ENCODE measurements around the gene LUM. TPM values are rescaled to one million over a fixed set of nuclear protein-coding genes. Genes with fewer than 3 reads are reported as not detected.

The LUM gene
- total RNA-seq, 1 donor from 2014 or later, result 76.4 TPM

DNA sequence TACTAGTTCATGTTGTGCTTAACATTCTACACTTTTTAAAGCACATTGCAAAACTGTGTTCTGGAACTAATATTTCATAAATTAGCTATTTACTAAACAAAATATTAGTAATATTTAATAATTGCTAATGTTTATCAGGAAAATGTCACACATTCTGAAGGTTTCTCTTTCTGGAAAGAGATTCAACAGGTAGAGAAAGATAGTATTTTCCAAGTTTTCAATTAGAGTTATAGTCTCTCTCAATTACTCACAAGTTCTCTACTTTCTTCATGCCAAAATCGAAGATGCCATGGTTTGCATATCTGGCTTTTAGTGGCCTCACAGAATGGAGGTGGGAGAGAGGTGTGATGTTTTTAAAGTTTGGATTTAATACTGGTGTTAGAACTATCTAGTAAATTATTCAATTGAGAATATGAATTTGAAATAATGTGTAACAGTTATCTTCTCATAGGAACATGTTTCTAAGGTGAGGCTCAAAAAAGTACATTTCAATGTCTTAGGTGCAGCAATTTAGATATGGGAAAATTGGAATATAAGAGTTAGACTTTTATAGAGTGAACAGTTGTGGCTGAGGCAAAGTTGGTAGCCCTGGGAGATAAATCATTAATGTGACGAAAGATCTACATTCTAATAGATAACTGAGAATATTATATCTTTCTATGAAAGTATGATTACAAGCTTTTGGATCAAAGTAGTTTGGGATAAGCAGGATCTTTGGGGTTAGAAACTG is 1.5 kb downstream of the LUM start:
- Histone ChIP-seq H3K4me1 (ENCODE audit: insufficient read depth, low read length) (peaks cover 12% of the 10 kb centered on the region), H3K27ac (ENCODE audit: low read depth, low read length) (no peak overlapping the region), H3K9ac (ENCODE audit: low read length) (no peak overlapping the region), H3K4me2 (ENCODE audit: low read length) (peak overlapping the region; percentile 49), H3K27me3 (ENCODE audit: insufficient read depth, low read length) (no peaks in the 10 kb centered on the region), H3K79me2 (ENCODE audit: insufficient read depth, low read length) (no peaks in the 10 kb centered on the region), H2AFZ (ENCODE audit: low read depth, low read length) (no peak overlapping the region), H3K4me3 (ENCODE audit: insufficient read depth, low read depth, low read length) (no peak overlapping the region), H3K9me3 (ENCODE audit: insufficient read depth, low read depth, low read length) (no peaks in the 10 kb centered on the region), H3K36me3 (ENCODE audit: insufficient read depth, low read length) (no peaks in the 10 kb centered on the region), H4K20me1 (ENCODE audit: insufficient read depth, low read length) (no peaks in the 10 kb centered on the region)
- no peak for DNase-seq (ENCODE audit: low read depth)
- FAIRE-seq, result no peak
- Mint-ChIP-seq H3K27ac (ENCODE audit: unreplicated experiment) (peak overlapping the region; percentile 5), H3K36me3 (ENCODE audit: low read depth, unreplicated experiment) (peaks cover 12% of the 10 kb centered on the region), H3K27me3 (ENCODE audit: low read depth, unreplicated experiment) (no peaks in the 10 kb centered on the region), H3K4me3 (ENCODE audit: unreplicated experiment) (peak overlapping the region; percentile 89), H3K9me3 (ENCODE audit: unreplicated experiment) (peaks cover 7% of the 10 kb centered on the region), H3K4me1 (ENCODE audit: low read depth, unreplicated experiment) (peaks cover 9% of the 10 kb centered on the region)
- no peak for TF ChIP-seq EZH2 (IDR thresholded peaks at IDR 0.05; ENCODE audit: insufficient read depth, low read length)
- TF ChIP-seq, protein P1, sequence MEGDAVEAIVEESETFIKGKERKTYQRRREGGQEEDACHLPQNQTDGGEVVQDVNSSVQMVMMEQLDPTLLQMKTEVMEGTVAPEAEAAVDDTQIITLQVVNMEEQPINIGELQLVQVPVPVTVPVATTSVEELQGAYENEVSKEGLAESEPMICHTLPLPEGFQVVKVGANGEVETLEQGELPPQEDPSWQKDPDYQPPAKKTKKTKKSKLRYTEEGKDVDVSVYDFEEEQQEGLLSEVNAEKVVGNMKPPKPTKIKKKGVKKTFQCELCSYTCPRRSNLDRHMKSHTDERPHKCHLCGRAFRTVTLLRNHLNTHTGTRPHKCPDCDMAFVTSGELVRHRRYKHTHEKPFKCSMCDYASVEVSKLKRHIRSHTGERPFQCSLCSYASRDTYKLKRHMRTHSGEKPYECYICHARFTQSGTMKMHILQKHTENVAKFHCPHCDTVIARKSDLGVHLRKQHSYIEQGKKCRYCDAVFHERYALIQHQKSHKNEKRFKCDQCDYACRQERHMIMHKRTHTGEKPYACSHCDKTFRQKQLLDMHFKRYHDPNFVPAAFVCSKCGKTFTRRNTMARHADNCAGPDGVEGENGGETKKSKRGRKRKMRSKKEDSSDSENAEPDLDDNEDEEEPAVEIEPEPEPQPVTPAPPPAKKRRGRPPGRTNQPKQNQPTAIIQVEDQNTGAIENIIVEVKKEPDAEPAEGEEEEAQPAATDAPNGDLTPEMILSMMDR (IDR thresholded peaks at IDR 0.05; ENCODE audit: insufficient read depth, low read depth, low read length), result no peak

DNA sequence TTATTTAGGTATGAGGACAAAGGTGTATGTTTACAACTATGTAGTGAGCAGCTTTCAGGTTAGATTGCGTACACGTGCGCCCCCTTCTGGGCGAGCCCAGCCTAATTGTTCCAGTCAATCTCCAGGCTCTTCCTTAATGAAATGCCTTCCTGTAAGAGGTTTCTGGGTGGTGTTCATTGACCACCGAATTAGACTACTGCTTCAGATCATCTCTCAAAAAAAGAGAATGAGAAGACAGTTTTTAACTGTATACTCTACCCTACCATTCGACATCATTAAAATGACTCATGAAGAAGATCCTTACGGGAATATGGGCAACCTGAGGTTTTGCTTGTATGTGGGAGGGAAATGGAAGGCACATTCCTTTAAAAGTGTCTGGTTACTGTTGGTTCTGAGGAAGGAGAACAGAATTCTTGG is 2.1 kb downstream of the LUM start:
- no peaks in the 10 kb centered on the region for H3K27me3 Mint-ChIP-seq (ENCODE audit: low read depth, unreplicated experiment)
- H3K36me3 Mint-ChIP-seq (ENCODE audit: low read depth, unreplicated experiment), result peaks cover 12% of the 10 kb centered on the region
- TF ChIP-seq, protein P1 (IDR thresholded peaks at IDR 0.05; ENCODE audit: insufficient read depth, low read depth, low read length), result peak; percentile 57
- TF ChIP-seq EZH2 (IDR thresholded peaks at IDR 0.05; ENCODE audit: insufficient read depth, low read length), result no peak
- Histone ChIP-seq H3K27ac (ENCODE audit: low read depth, low read length) (no peak overlapping the region), H3K9me3 (ENCODE audit: insufficient read depth, low read depth, low read length) (no peaks in the 10 kb centered on the region), H3K9ac (ENCODE audit: low read length) (no peak overlapping the region), H4K20me1 (ENCODE audit: insufficient read depth, low read length) (no peaks in the 10 kb centered on the region), H3K4me3 (ENCODE audit: insufficient read depth, low read depth, low read length) (no peak overlapping the region), H3K79me2 (ENCODE audit: insufficient read depth, low read length) (no peaks in the 10 kb centered on the region), H3K36me3 (ENCODE audit: insufficient read depth, low read length) (no peaks in the 10 kb centered on the region), H3K4me2 (ENCODE audit: low read length) (peak overlapping the region; percentile 49), H3K27me3 (ENCODE audit: insufficient read depth, low read length) (no peaks in the 10 kb centered on the region), H3K4me1 (ENCODE audit: insufficient read depth, low read length) (peaks cover 12% of the 10 kb centered on the region), H2AFZ (ENCODE audit: low read depth, low read length) (no peak overlapping the region)
- peaks cover 7% of the 10 kb centered on the region for H3K9me3 Mint-ChIP-seq (ENCODE audit: unreplicated experiment)
- DNase-seq (ENCODE audit: low read depth) (peak; percentile 80), FAIRE-seq (peak; percentile 58)
- peak overlapping the region; percentile 77 for H3K27ac Mint-ChIP-seq (ENCODE audit: unreplicated experiment)
- H3K4me3 Mint-ChIP-seq (ENCODE audit: unreplicated experiment), result peak overlapping the region; percentile 71
- H3K4me1 Mint-ChIP-seq (ENCODE audit: low read depth, unreplicated experiment), result peaks cover 9% of the 10 kb centered on the region

DNA sequence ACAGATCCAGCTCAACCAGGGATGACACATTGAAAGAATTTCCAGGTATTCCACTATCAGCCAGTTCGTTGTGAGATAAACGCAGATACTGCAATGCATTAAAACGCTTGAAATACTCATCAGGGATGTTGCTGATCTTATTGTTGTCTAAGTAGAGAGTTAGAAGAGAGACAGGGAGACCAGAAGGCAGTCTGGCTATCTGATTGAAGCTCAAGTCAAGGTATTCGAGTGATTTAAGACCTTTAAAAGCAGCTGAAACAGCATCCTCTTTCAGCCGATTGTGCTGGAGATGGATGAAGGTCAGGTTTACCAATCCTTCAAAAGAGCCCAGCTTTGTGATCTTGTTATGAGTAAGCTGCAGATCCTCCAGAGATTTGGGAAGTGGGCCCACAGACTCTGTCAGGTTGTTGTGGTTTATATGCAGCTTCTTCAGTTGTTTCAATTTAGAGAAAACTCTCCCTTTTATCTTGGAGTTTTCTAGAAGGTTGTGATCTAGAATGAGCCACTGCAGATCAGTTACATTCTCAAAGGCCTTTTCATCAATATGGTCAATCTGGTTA is 3.0 kb downstream of the LUM start:
- H2AFZ ChIP-seq (ENCODE audit: low read depth, low read length), result no peak overlapping the region
- no peak for FAIRE-seq

More for the DNA sequence above, 3.0 kb downstream of the LUM start:
- DNase-seq (ENCODE audit: low read depth), result no peak
- Histone ChIP-seq H3K9ac (ENCODE audit: low read length) (no peak overlapping the region), H3K27me3 (ENCODE audit: insufficient read depth, low read length) (no peaks in the 10 kb centered on the region), H3K4me1 (ENCODE audit: insufficient read depth, low read length) (peaks cover 12% of the 10 kb centered on the region), H3K79me2 (ENCODE audit: insufficient read depth, low read length) (no peaks in the 10 kb centered on the region), H4K20me1 (ENCODE audit: insufficient read depth, low read length) (no peaks in the 10 kb centered on the region), H3K36me3 (ENCODE audit: insufficient read depth, low read length) (no peaks in the 10 kb centered on the region), H3K4me2 (ENCODE audit: low read length) (no peak overlapping the region), H3K9me3 (ENCODE audit: insufficient read depth, low read depth, low read length) (no peaks in the 10 kb centered on the region), H3K27ac (ENCODE audit: low read depth, low read length) (no peak overlapping the region), H3K4me3 (ENCODE audit: insufficient read depth, low read depth, low read length) (no peak overlapping the region)
- TF ChIP-seq, protein P1 (IDR thresholded peaks at IDR 0.05; ENCODE audit: insufficient read depth, low read depth, low read length), result no peak
- TF ChIP-seq EZH2 (IDR thresholded peaks at IDR 0.05; ENCODE audit: insufficient read depth, low read length), result no peak
- Mint-ChIP-seq H3K27me3 (ENCODE audit: low read depth, unreplicated experiment) (no peaks in the 10 kb centered on the region), H3K4me3 (ENCODE audit: unreplicated experiment) (peak overlapping the region; percentile 58), H3K36me3 (ENCODE audit: low read depth, unreplicated experiment) (peaks cover 12% of the 10 kb centered on the region), H3K27ac (ENCODE audit: unreplicated experiment) (peak overlapping the region; percentile 15), H3K9me3 (ENCODE audit: unreplicated experiment) (peaks cover 7% of the 10 kb centered on the region), H3K4me1 (ENCODE audit: low read depth, unreplicated experiment) (peaks cover 9% of the 10 kb centered on the region)
